Natural killer cell (primary cell): ENCODE measurements around the gene PRKG1. TPM values are rescaled to one million over a fixed set of nuclear protein-coding genes. Genes with fewer than 3 reads are reported as not detected.

Experiments
- ATAC-seq, 3 donors: fragments of 150-1000 bp in 2 of 3; fragments of 200-7000 bp in 1 of 3; cut with Tn5 transposase; 1 replicate in 1 of 3; 2 replicates in 2 of 3; pipeline ENCODE4 v1.10.0; 2021; ENCODE audit warnings: mild to moderate bottlenecking in 2 of 3, moderate library complexity in 2 of 3
- DNase-seq, 2 donors: peaks; one replicate each; pipeline versions ENCODE4 v3.0.0 to v3.0.0-alpha.2; 2013 to 2021; ENCODE audit warnings: mixed read lengths in 1 of 2
- H3K27ac ChIP-seq: one replicate; pipeline ENCODE4 v1.5.1; 2013; ENCODE audit warnings: mild to moderate bottlenecking, low read length
- H3K27me3 ChIP-seq: one replicate; pipeline ENCODE4 v1.6.1; 2013; ENCODE audit warnings: low read length; ENCODE audit not compliant: control insufficient read depth, insufficient read depth
- H3K36me3 ChIP-seq: one replicate; pipeline ENCODE4 v1.6.1; 2013; ENCODE audit warnings: low read length; ENCODE audit not compliant: control insufficient read depth, insufficient read depth
- H3K4me1 ChIP-seq: one replicate; pipeline ENCODE4 v1.6.1; 2013; ENCODE audit warnings: low read length; ENCODE audit not compliant: control insufficient read depth, insufficient read depth
- H3K4me3 ChIP-seq: one replicate; pipeline ENCODE4 v1.5.1; 2013; ENCODE audit warnings: low read length
- H3K9me3 ChIP-seq: one replicate; pipeline ENCODE4 v1.6.1; 2013; ENCODE audit warnings: low read length; ENCODE audit not compliant: control insufficient read depth, insufficient read depth
- H3K27ac Mint-ChIP-seq, 2 donors: one replicate each; pipeline ENCODE4 v1.8.0; 2022; ENCODE audit warnings: mild to moderate bottlenecking in 2 of 2, mixed read lengths in 2 of 2, moderate library complexity in 1 of 2
- H3K27me3 Mint-ChIP-seq, 2 donors: one replicate each; pipeline ENCODE4 v1.8.0; 2022; ENCODE audit warnings: low read depth in 2 of 2, mixed read lengths in 2 of 2
- H3K36me3 Mint-ChIP-seq: one replicate; pipeline ENCODE4 v1.8.0; 2022; ENCODE audit warnings: mixed read lengths
- H3K4me1 Mint-ChIP-seq, 2 donors: one replicate each; pipeline ENCODE4 v1.8.0; 2022; ENCODE audit warnings: mixed read lengths in 2 of 2
- H3K4me3 Mint-ChIP-seq: one replicate; pipeline ENCODE4 v1.8.0; 2022; ENCODE audit warnings: mild to moderate bottlenecking, moderate library complexity, mixed read lengths
- H3K9me3 Mint-ChIP-seq, 2 donors: one replicate each; pipeline ENCODE4 v1.8.0; 2022; ENCODE audit warnings: mixed read lengths in 2 of 2
- CTCF ChIP-seq: fragments of 200-600 bp; IDR thresholded peaks from one replicate; pipeline ENCODE4 v1.8.0; 2022; ENCODE audit warnings: antibody characterized with exemption
- WGBS: methylation state at CpG from one replicate; pipeline ENCODE4 v1.1.7; 2013; ENCODE audit warnings: missing lambda C conversion rate; ENCODE audit not compliant: insufficient coverage; 5-methylcytosine and 5-hydroxymethylcytosine counted together
- intact Hi-C: fragments of 100-400 bp; cut with micrococcal nuclease; formaldehyde crosslinking; loops from one replicate; pipeline ENCODE4 v1.14.2; 2022
- total RNA-seq, 4 donors: library from RNA; stranded (reverse); fragments of 120-200 nt in 1 of 4; gene quantifications; one replicate each; pipeline versions ENCODE4 v1.2.3 to v1.2.4, GENCODE V29; 2013 to 2022

PRKG1 gene
- total RNA-seq, 3 donors from 2014 or later (not counting 1 experiment from before 2014, with no cell fraction given) = 0.23 to 0.41 (median 0.35) TPM

DNA sequence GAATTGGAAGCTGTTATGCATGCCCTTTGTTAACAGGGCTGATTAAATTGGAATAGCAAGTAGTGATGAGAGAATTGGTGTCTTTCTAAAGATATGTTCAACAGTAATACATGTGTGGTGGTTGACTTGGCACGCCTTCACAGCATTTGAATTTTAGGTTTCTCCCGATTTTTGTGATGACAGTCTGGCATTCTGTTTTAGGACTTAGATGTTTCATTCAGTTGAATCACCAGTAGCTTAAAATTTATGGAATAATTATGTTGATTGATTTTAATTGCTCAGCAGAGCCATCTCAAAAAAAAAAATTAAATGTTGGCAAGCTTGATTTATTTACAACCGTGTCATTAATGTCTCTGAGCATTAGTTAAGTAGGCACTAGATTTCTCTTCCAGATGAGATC is 405.4 kb downstream of the PRKG1 start:
- Mint-ChIP-seq H3K27me3 (no peaks in the 10 kb centered on the region), H3K36me3 (no peaks in the 10 kb centered on the region), H3K4me3 (no peak overlapping the region), H3K9me3 (peaks cover 3 to 9% of the 10 kb centered on the region in 2 donors), H3K4me1 (no peaks in the 10 kb centered on the region), H3K27ac (no peak overlapping the region)
- Histone ChIP-seq H3K27ac (no peak overlapping the region), H3K9me3 (no peaks in the 10 kb centered on the region), H3K36me3 (no peaks in the 10 kb centered on the region), H3K27me3 (no peaks in the 10 kb centered on the region), H3K4me3 (no peak overlapping the region), H3K4me1 (no peaks in the 10 kb centered on the region)
- no peak for DNase-seq
- no peak for TF ChIP-seq CTCF
- intact Hi-C loops = no loop called here
- no peak for ATAC-seq
- 98% methylated on average over 3 of the region's 3 CpGs for WGBS

DNA sequence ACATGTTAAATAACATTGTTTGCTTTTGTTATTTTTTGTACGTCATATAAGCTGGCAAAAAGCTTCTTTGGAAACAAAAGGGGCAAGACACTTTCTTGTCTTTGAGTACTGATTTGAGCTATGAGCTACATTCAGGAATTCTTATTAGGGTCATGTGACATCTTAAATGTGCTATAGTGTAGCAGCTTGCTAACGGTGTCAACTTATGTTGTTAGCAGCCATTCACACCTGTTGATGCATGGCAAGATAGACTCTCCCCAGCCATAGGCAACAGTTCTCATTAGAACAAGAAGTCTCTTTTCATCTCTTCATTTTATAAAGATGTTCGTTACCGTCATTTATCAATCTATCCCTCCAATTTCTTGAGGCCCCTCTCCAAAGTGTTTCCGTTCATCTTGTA is 411.4 kb downstream of the PRKG1 start:
- TF ChIP-seq CTCF = no peak
- Mint-ChIP-seq H3K4me1 (no peaks in the 10 kb centered on the region), H3K27ac (no peak overlapping the region), H3K27me3 (no peaks in the 10 kb centered on the region), H3K9me3 (peaks cover 3 to 4% of the 10 kb centered on the region in 2 donors), H3K4me3 (no peak overlapping the region), H3K36me3 (no peaks in the 10 kb centered on the region)
- Histone ChIP-seq H3K27me3 (no peaks in the 10 kb centered on the region), H3K36me3 (no peaks in the 10 kb centered on the region), H3K4me3 (no peak overlapping the region), H3K27ac (no peak overlapping the region), H3K9me3 (no peaks in the 10 kb centered on the region), H3K4me1 (no peaks in the 10 kb centered on the region)
- intact Hi-C loops = no loop called here
- no peak for ATAC-seq
- no peak for DNase-seq
- 84% methylated on average over 2 of the region's 5 CpGs for WGBS

DNA sequence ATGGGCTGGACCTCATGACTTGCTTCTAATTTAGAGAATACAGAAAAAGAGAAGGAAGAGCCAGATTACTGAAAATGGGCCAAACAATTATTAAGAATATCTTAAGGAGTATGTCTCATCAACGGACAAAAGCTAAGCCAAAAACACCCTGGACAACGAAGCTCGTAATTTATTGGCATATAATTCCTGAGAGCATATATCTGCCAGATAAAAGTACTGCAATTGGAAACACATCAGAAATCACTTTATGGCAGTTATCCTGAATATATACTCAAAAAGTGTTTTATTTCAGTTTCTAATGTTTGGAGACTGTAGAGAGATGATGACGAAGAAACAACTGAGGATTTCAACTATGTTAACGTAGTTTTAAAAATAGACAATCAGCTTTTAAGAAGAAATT is 413.3 kb downstream of the PRKG1 start:
- H3K36me3 ChIP-seq = no peaks in the 10 kb centered on the region
- H3K4me1 ChIP-seq = no peaks in the 10 kb centered on the region
- Mint-ChIP-seq H3K4me3 (no peak overlapping the region), H3K27ac (no peak overlapping the region), H3K4me1 (no peaks in the 10 kb centered on the region), H3K36me3 (no peaks in the 10 kb centered on the region), H3K9me3 (peaks cover 0 to 2% of the 10 kb centered on the region in 2 donors), H3K27me3 (no peaks in the 10 kb centered on the region)
- no peak for ATAC-seq
- TF ChIP-seq CTCF = no peak
- no peak for DNase-seq
- intact Hi-C loops = no loop called here
- H3K9me3 ChIP-seq = no peaks in the 10 kb centered on the region
- H3K27me3 ChIP-seq = no peaks in the 10 kb centered on the region
- no peak overlapping the region for H3K27ac ChIP-seq
- no peak overlapping the region for H3K4me3 ChIP-seq
- WGBS = 80% methylated on average over 3 of the region's 5 CpGs

- Histone ChIP-seq H3K27me3 (no peaks in the 10 kb centered on the region), H3K27ac (no peak overlapping the region), H3K36me3 (no peaks in the 10 kb centered on the region), H3K9me3 (no peaks in the 10 kb centered on the region), H3K4me3 (no peak overlapping the region), H3K4me1 (no peaks in the 10 kb centered on the region)
- no peaks in the 10 kb centered on the region for H3K36me3 Mint-ChIP-seq
- H3K27ac Mint-ChIP-seq = no peak overlapping the region
- DNase-seq (no peak), ATAC-seq (no peak)
- H3K9me3 Mint-ChIP-seq = no peaks in the 10 kb centered on the region
- H3K27me3 Mint-ChIP-seq = no peaks in the 10 kb centered on the region
- WGBS = 82% methylated on average over 5 of the region's 5 CpGs
- H3K4me3 Mint-ChIP-seq = no peak overlapping the region
- H3K4me1 Mint-ChIP-seq = no peaks in the 10 kb centered on the region
- no peak for TF ChIP-seq CTCF
- intact Hi-C loops = no loop called here
Observed at GRCh38 chr10:51488766-51489408, 414.6 kb downstream of the PRKG1 start.
